ENCODE data around the gene ZC2HC1B. TPM values are rescaled to one million over a fixed set of nuclear protein-coding genes. Genes with fewer than 3 reads are reported as not detected.

The ZC2HC1B gene
- total RNA-seq, 1 experiment from 2014 or later, result not detected

DNA sequence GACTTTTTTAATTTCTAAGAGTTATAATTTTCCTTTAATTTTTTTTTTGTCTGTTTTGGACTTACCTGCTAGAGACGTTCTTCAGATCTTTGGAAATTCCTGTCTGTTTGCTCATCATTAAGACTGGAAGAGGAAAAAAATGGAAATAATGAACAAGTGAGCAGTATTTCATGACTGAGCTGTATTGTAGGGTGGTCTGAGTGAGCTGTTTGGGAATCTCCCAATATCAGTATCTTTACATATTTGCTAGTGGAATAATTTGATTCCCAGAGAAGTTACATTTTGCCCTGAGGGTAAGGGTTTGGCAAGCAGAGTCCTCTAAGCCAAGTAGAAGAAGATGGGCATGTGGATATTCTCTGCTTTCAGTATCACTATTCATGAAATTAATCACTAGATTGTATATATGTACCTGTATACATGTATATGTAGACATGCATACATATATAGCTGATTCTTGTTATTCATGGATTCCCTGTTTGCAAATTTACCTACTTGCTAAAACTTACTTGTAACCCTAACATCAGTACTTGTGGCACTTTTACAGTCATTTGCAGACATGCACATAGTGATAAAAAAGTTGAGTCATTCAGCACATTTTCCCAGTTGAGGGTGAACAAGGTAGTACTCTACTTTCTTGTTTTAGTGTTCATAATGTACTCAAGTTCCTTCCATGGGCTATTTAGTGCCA lies 13.5 kb downstream of the ZC2HC1B start:
- Histone ChIP-seq H3K27ac (ENCODE audit: insufficient read length, low read depth, low read length) (no peak overlapping the region), H4K5ac (ENCODE audit: insufficient read length, low read depth, low read length) (no peak overlapping the region), H3K9ac (ENCODE audit: extremely low read depth, insufficient read length, low read length) (no peak overlapping the region), H2BK15ac (ENCODE audit: low read depth, low read length) (no peak overlapping the region), H3K9me3 (ENCODE audit: control insufficient read depth, low read depth, low read length) (no peaks in the 10 kb centered on the region), H2BK5ac (ENCODE audit: insufficient read length, low read length) (no peak overlapping the region), H3T11ph (ENCODE audit: low read length) (no peak overlapping the region), H2BK12ac (ENCODE audit: insufficient read length, low read depth, low read length) (no peak overlapping the region), H3K27me3 (ENCODE audit: insufficient read depth, low read length) (no peaks in the 10 kb centered on the region), H3K23me2 (ENCODE audit: insufficient read length, low read depth, low read length, poor library complexity, severe bottlenecking) (peaks cover 3% of the 10 kb centered on the region), H3K4ac (ENCODE audit: low read depth, low read length) (no peak overlapping the region), H3K56ac (ENCODE audit: insufficient read length, low read depth, low read length) (no peak overlapping the region), H3K79me1 (ENCODE audit: insufficient read depth, low read depth, low read length, poor library complexity, severe bottlenecking) (no peaks in the 10 kb centered on the region), H3K4me2 (ENCODE audit: insufficient read depth, insufficient read length, low read length) (no peak overlapping the region), H4K8ac (replicated peaks; ENCODE audit: insufficient read length, low read depth, low read length) (no peak overlapping the region), H3K79me2 (ENCODE audit: insufficient read depth, low read length) (no peaks in the 10 kb centered on the region), H3K18ac (ENCODE audit: insufficient read length, low read depth, low read length) (no peak overlapping the region), H2AK5ac (ENCODE audit: insufficient read length, low read length) (no peak overlapping the region), H2AFZ (ENCODE audit: low read length) (no peak overlapping the region), H2BK20ac (ENCODE audit: low read depth, low read length, poor library complexity, severe bottlenecking) (no peak overlapping the region), H3K4me1 (ENCODE audit: insufficient read depth, low read length) (no peaks in the 10 kb centered on the region), H2BK120ac (ENCODE audit: low read depth, low read length, poor library complexity, severe bottlenecking) (no peak overlapping the region), H4K91ac (ENCODE audit: insufficient read length, low read depth, low read length) (no peak overlapping the region), H3K14ac (ENCODE audit: insufficient read depth, low read length) (no peak overlapping the region), H3K23ac (ENCODE audit: insufficient read length, low read depth, low read length) (no peak overlapping the region), H4K20me1 (ENCODE audit: control insufficient read depth, insufficient read depth, insufficient read length) (no peaks in the 10 kb centered on the region)
- no peaks in the 10 kb centered on the region for H3K4me1 Mint-ChIP-seq
- H3K27me3 Mint-ChIP-seq (ENCODE audit: low read depth), result no peaks in the 10 kb centered on the region; the same call in none of the 2 replicates
- H3K4me3 Mint-ChIP-seq, result no peak overlapping the region
- no peak overlapping the region for H3K27ac Mint-ChIP-seq
- no peak for TF ChIP-seq CTCF (conservative IDR thresholded peaks at IDR 0.05)
- H3K9me3 Mint-ChIP-seq, result peaks cover 15 to 27% of the 10 kb centered on the region in 2 experiments
- H3K36me3 Mint-ChIP-seq (ENCODE audit: insufficient read depth in 1 of 3, low read depth in 3 of 3), result peaks cover 3 to 12% (median 8%) of the 10 kb centered on the region in 3 experiments; a peak in 6 of 7 replicates
- no peak for DNase-seq
- no CpG with 5 or more reads among the region's 1 CpG for WGBS (ENCODE audit: extremely low coverage, insufficient read length, low lambda C conversion rate)
